ENCODE data around the gene CTRB2. TPM values are rescaled to one million over a fixed set of nuclear protein-coding genes. Genes with fewer than 3 reads are reported as not detected.
"Not testable (repeated sequence)": the region's sequence is repeated elsewhere in the genome, so short reads cannot be mapped to it uniquely, and the experiment has no call there.

The CTRB2 gene
- total RNA-seq, 1 donor from 2014 or later = not detected

GRCh38 chr16:75244844-75245758 lies 38.1 kb upstream of the CTRB2 start:
- peaks cover 92% of the 10 kb centered on the region for H3K4me1 Mint-ChIP-seq (ENCODE audit: low read depth)
- H3K4me3 Mint-ChIP-seq (ENCODE audit: unreplicated experiment) = peak overlapping the region; percentile 60

GRCh38 chr16:75244225-75244809 lies 37.4 kb upstream of the CTRB2 start:
- peak; percentile 34 for TF ChIP-seq CTCF (IDR thresholded peaks at IDR 0.05)

More at GRCh38 chr16:75244844-75245758, 38.1 kb upstream of the CTRB2 start:
- no peak for DNase-seq (ENCODE audit: low spot score)
- Mint-ChIP-seq H3K9me3 (ENCODE audit: low read depth) (no peaks in the 10 kb centered on the region), H3K27ac (ENCODE audit: unreplicated experiment) (peak overlapping the region; percentile 100), H3K36me3 (ENCODE audit: low read depth) (peaks cover 15% of the 10 kb centered on the region), H3K27me3 (ENCODE audit: low read depth) (no peaks in the 10 kb centered on the region)
- TF ChIP-seq CTCF (IDR thresholded peaks at IDR 0.05) = peak; percentile 10

GRCh38 chr16:75243667-75244224 lies 36.8 kb upstream of the CTRB2 start:
- Mint-ChIP-seq H3K4me3 (ENCODE audit: unreplicated experiment) (peak overlapping the region; percentile 60), H3K27ac (ENCODE audit: unreplicated experiment) (peak overlapping the region; percentile 100), H3K36me3 (ENCODE audit: low read depth) (peaks cover 20% of the 10 kb centered on the region), H3K4me1 (ENCODE audit: low read depth) (peaks cover 92% of the 10 kb centered on the region), H3K9me3 (ENCODE audit: low read depth) (no peaks in the 10 kb centered on the region), H3K27me3 (ENCODE audit: low read depth) (no peaks in the 10 kb centered on the region)
- no peak for DNase-seq (ENCODE audit: low spot score)
- TF ChIP-seq CTCF (IDR thresholded peaks at IDR 0.05) = no peak

More at GRCh38 chr16:75244225-75244809, 37.4 kb upstream of the CTRB2 start:
- Mint-ChIP-seq H3K27me3 (ENCODE audit: low read depth) (no peaks in the 10 kb centered on the region), H3K4me1 (ENCODE audit: low read depth) (peaks cover 92% of the 10 kb centered on the region), H3K36me3 (ENCODE audit: low read depth) (peaks cover 18% of the 10 kb centered on the region), H3K4me3 (ENCODE audit: unreplicated experiment) (peak overlapping the region; percentile 60), H3K9me3 (ENCODE audit: low read depth) (no peaks in the 10 kb centered on the region), H3K27ac (ENCODE audit: unreplicated experiment) (peak overlapping the region; percentile 100)
- no peak for DNase-seq (ENCODE audit: low spot score)

GRCh38 chr16:75242436-75243078 lies 35.6 kb upstream of the CTRB2 start:
- not testable (repeated sequence) for H3K9me3 Mint-ChIP-seq (ENCODE audit: low read depth); H3K4me3 Mint-ChIP-seq (ENCODE audit: unreplicated experiment); H3K27me3 Mint-ChIP-seq (ENCODE audit: low read depth); DNase-seq (ENCODE audit: low spot score)
- Mint-ChIP-seq H3K4me1 (ENCODE audit: low read depth) (peaks cover 89% of the 10 kb centered on the region), H3K36me3 (ENCODE audit: low read depth) (peaks cover 18% of the 10 kb centered on the region), H3K27ac (ENCODE audit: unreplicated experiment) (peak overlapping the region; percentile 100)

- Mint-ChIP-seq H3K27me3 (ENCODE audit: low read depth) (no peaks in the 10 kb centered on the region), H3K4me3 (ENCODE audit: unreplicated experiment) (no peak overlapping the region), H3K27ac (ENCODE audit: unreplicated experiment) (peak overlapping the region; percentile 77), H3K9me3 (ENCODE audit: low read depth) (no peaks in the 10 kb centered on the region), H3K36me3 (ENCODE audit: low read depth) (peaks cover 20% of the 10 kb centered on the region), H3K4me1 (ENCODE audit: low read depth) (peaks cover 87% of the 10 kb centered on the region)
- no peak for TF ChIP-seq CTCF (IDR thresholded peaks at IDR 0.05)
- DNase-seq (ENCODE audit: low spot score) = no peak
Measured at GRCh38 chr16:75241955-75242354, 35.0 kb upstream of the CTRB2 start.
